NCI-H1436 treated with DMSO at 0.1 percent for 48 hours (cell line): ENCODE data around the gene THRB.

Experiments used
- DNase-seq: peaks from one replicate; lab custom pipeline; 2025; lab: John Stamatoyannopoulos, UW

THRB gene

GRCh38 chr3:24374801-24375200 is 119.8 kb downstream of the THRB start:
- no peak for DNase-seq

- DNase-seq = no peak
Observed at GRCh38 chr3:24373198-24373959, 121.3 kb downstream of the THRB start.

- DNase-seq = no peak
Observed at GRCh38 chr3:24372559-24373197, 122.0 kb downstream of the THRB start.

- DNase-seq = no peak
Observed at GRCh38 chr3:24370352-24371090, 124.1 kb downstream of the THRB start.

GRCh38 chr3:24368605-24369004 is 126.0 kb downstream of the THRB start:
- no peak for DNase-seq

- DNase-seq = no peak
Observed at GRCh38 chr3:24367664-24368264, 126.9 kb downstream of the THRB start.

GRCh38 chr3:24367216-24367615 is 127.4 kb downstream of the THRB start:
- no peak for DNase-seq

- DNase-seq = no peak
Observed at GRCh38 chr3:24365168-24365567, 129.5 kb downstream of the THRB start.

- no peak for DNase-seq
Observed at GRCh38 chr3:24364359-24364758, 130.3 kb downstream of the THRB start.

- no peak for DNase-seq
Observed at GRCh38 chr3:24363242-24363641, 131.4 kb downstream of the THRB start.

GRCh38 chr3:24361623-24362022 is 133.0 kb downstream of the THRB start:
- DNase-seq = no peak

- no peak for DNase-seq
Observed at GRCh38 chr3:24360957-24361356, 133.7 kb downstream of the THRB start.

GRCh38 chr3:24359645-24360462 is 134.8 kb downstream of the THRB start:
- DNase-seq = no peak

- no peak for DNase-seq
Observed at GRCh38 chr3:24359102-24359501, 135.5 kb downstream of the THRB start.

- no peak for DNase-seq
Observed at GRCh38 chr3:24357635-24358034, 137.0 kb downstream of the THRB start.

GRCh38 chr3:24355806-24356205 is 138.8 kb downstream of the THRB start:
- DNase-seq = no peak

GRCh38 chr3:24354230-24354629 is 140.4 kb downstream of the THRB start:
- DNase-seq = no peak

- no peak for DNase-seq
Observed at GRCh38 chr3:24352893-24353553, 141.6 kb downstream of the THRB start.

GRCh38 chr3:24351779-24352469 is 142.7 kb downstream of the THRB start:
- DNase-seq = no peak

GRCh38 chr3:24349367-24350019 is 145.2 kb downstream of the THRB start:
- DNase-seq = no peak
